Heart left ventricle (tissue), 16 donors: ENCODE results near the gene IDE. TPM values are rescaled to one million over a fixed set of nuclear protein-coding genes. Genes with fewer than 3 reads are reported as not detected.

Experiments
- ATAC-seq, 4 donors: fragments of 200-7000 bp; cut with Tn5 transposase; one replicate each; pipeline ENCODE4 v1.9.1; 2020 to 2022; ENCODE audit warnings: moderate library complexity in 4 of 4, mild to moderate bottlenecking in 3 of 4, moderate number of reproducible peaks in 1 of 4
- DNase-seq, 5 donors: peaks; one replicate each; pipeline ENCODE4 v3.0.0-alpha.2; 2020
- H3K27ac ChIP-seq, 12 donors: fragments of 200-600 bp; sonication (generic) in 4 of 12; one replicate each; pipeline versions ENCODE4 v1.5.0 to v1.8.0; 2016 to 2022; ENCODE audit warnings: mild to moderate bottlenecking in 2 of 12
- H3K27me3 ChIP-seq, 9 donors: fragments of 200-600 bp; sonication (generic) in 2 of 9; one replicate each; pipeline versions ENCODE4 v1.5.1 to v1.8.0; 2016 to 2022; ENCODE audit warnings: mild to moderate bottlenecking in 3 of 9
- H3K36me3 ChIP-seq, 9 donors: fragments of 200-600 bp; sonication (generic) in 2 of 9; one replicate each; pipeline versions ENCODE4 v1.5.0 to v1.8.0; 2018 to 2022; ENCODE audit warnings: mild to moderate bottlenecking in 2 of 9
- H3K4me1 ChIP-seq, 12 donors: fragments of 200-600 bp; sonication (generic) in 4 of 12; one replicate each; pipeline versions ENCODE4 v1.5.0 to v1.8.0; 2016 to 2022; ENCODE audit warnings: mild to moderate bottlenecking in 3 of 12
- H3K4me3 ChIP-seq, 12 donors: fragments of 200-600 bp; sonication (generic) in 4 of 12; one replicate each; pipeline versions ENCODE4 v1.5.0 to v1.8.0; 2017 to 2022; ENCODE audit warnings: mild to moderate bottlenecking in 9 of 12, moderate library complexity in 4 of 12
- H3K9me3 ChIP-seq, 12 donors: fragments of 200-600 bp; sonication (generic) in 4 of 12; one replicate each; pipeline versions ENCODE4 v1.5.0 to v1.8.0; 2016 to 2022; ENCODE audit warnings: mild to moderate bottlenecking in 1 of 12
- CTCF ChIP-seq, 12 donors: fragments of 200-600 bp; sonication (generic) in 4 of 12; IDR thresholded peaks; one replicate each; pipeline versions ENCODE4 v1.5.0 to v1.8.0; 2018 to 2022; ENCODE audit warnings: antibody characterized with exemption in 12 of 12, mild to moderate bottlenecking in 5 of 12
- POLR2A ChIP-seq, 2 donors: fragments of 450-650 bp; IDR thresholded peaks; one replicate each; pipeline ENCODE4 v1.6.1; 2017; ENCODE audit warnings: antibody characterized with exemption in 2 of 2, mild to moderate bottlenecking in 2 of 2, moderate library complexity in 2 of 2
- WGBS, 4 donors: extraction: QIAGEN DNeasy Blood & Tissue Kit in 2 of 4; methylation state at CpG; one replicate each; pipeline versions ENCODE4 v1.1.5 to v1.1.7; 2013 to 2018; 5-methylcytosine and 5-hydroxymethylcytosine counted together
- intact Hi-C, 10 donors: fragments of 100-400 bp; cut with DNase I; formaldehyde crosslinking; loops; one replicate each; pipeline versions ENCODE4 v1.11.1 to v1.14.2; 2022
- polyA plus RNA-seq, 2 donors: library from polyadenylated mRNA; stranded (reverse); fragments of 200-250 nt; gene quantifications; one replicate each; pipeline ENCODE4 v1.2.3, GENCODE V29; 2013
- total RNA-seq, 9 donors: library from RNA; depleted of rRNA in 2 of 9; stranded (reverse); fragments of >200 nt in 2 of 9; fragmentation: NEBNext Ultra II Directional in 3 of 9; extraction: Animal tissue kit (Norgen Biotek cat#: 25700) in 3 of 9; gene quantifications; one replicate each; pipeline versions ENCODE4 v1.1.0 to v1.2.4, GENCODE V29; 2016 to 2023
- donor health status: ischemic (EF 13 %, LVEDD 7.1; RV severe dilation, severe dysfunction).
- donor health status: healthy with polysubstance abuse.
- donor health status: DM: no; HTN: yes; CAD: no.
- donor health status: DM: no; HTN: no; CAD: no.
- donor health status: ischemic (EF 25% LVEDD 6.9; RV normal size, moderate dysfunction).
- donor health status: ischemic (EF 25% LVEDD 5.7; RV mildly dilated, moderate dysfunction).
- donor health status: healthy.
- donor health status: DM: yes; HTN: yes; CAD: no.
- donor health status: ischemic (EF 35%, LVEDD 5.7; RV mildly dilated, moderate dysfunction).
- donor health status: nonischemic (EF 11% LVEDD 7.7; RV severe dilation, severe dysfunction).
- donor health status: DM: yes; HTN: yes; CAD: no.
- donor health status: PGD.
- donor health status: ischemic (EF 29% LVEDD 5.4; RV normal size, mild dysfunction).
- donor health status: nonischemic (EF 23%, LVEDD 6.1; RV moderate dilation, normal function).

Gene IDE
- total and polyA plus RNA-seq, 11 donors: 11.7 to 51.3 (median 46.0) TPM

- no peak for TF ChIP-seq CTCF (IDR thresholded peaks at IDR 0.05)
- Histone ChIP-seq H3K27me3 (no peaks in the 10 kb centered on the region), H3K9me3 (no peaks in the 10 kb centered on the region), H3K27ac (peak overlapping the region in 1 of 12 donors; percentile 6), H3K4me3 (no peak overlapping the region), H3K4me1 (peaks cover 0 to 12% (median 0%) of the 10 kb centered on the region in 12 donors), H3K36me3 (peaks cover 2 to 98% (median 91%) of the 10 kb centered on the region in 9 donors)
- no peak for ATAC-seq
- intact Hi-C loops: no loop called here
- DNase-seq: no peak
Measured at GRCh38 chr10:92486637-92487036, 87.3 kb downstream of the IDE start.

DNA sequence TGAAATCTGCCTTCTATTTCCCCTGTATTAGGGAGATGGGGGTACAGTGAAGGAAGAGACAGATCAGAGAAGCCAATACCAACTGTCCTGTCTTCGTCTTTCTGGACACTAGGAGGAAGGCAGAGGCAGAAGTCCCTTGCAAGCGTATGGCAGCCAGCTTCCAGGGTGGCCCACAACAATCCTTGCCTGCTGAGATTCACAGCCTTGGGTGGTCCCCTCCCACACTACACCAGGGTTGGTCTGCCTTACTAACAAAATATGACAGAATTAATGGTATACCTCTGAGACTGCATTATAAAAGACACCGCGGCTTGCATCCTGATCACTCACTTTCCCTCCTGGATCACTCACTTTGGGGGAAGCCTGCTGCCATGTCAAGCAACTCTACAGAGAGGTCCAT is 90.4 kb downstream of the IDE start:
- DNase-seq: no peak

DNA sequence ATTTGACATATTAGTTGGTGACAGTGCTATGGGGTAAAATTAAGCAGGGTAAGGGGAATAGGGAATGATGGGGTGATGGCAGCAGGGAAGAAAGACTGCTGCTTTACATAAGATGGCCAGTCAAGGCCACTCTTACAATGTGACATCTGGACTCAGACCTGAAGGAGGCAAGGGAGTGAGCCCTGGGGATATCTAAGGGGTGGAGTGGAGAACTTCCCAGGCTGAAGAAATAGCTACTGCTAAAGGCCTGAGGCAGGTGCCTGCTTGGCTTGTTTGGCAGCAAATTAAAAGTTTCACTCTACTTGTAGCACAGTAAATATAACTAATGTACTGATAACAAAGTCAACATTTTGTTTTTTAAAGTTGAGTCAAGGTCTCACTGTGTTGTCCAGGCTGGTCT is 93.5 kb downstream of the IDE start:
- DNase-seq (no peak), ATAC-seq (no peak)
- TF ChIP-seq CTCF (IDR thresholded peaks at IDR 0.05) (no peak), POLR2A (IDR thresholded peaks at IDR 0.05) (no peak)
- Histone ChIP-seq H3K4me1 (no peaks in the 10 kb centered on the region), H3K9me3 (no peaks in the 10 kb centered on the region), H3K27ac (no peak overlapping the region), H3K4me3 (no peak overlapping the region), H3K36me3 (peaks cover 0 to 100% (median 89%) of the 10 kb centered on the region in 9 donors), H3K27me3 (no peaks in the 10 kb centered on the region)
- intact Hi-C loops: no loop called here

More for the DNA sequence above, 90.4 kb downstream of the IDE start:
- intact Hi-C loops: no loop called here
- Histone ChIP-seq H3K27ac (no peak overlapping the region), H3K27me3 (no peaks in the 10 kb centered on the region), H3K9me3 (no peaks in the 10 kb centered on the region), H3K4me3 (no peak overlapping the region), H3K4me1 (peaks cover 0 to 12% (median 0%) of the 10 kb centered on the region in 12 donors), H3K36me3 (peaks cover 0 to 100% (median 90%) of the 10 kb centered on the region in 9 donors)
- WGBS, 4 donors: 97 to 98% (median 97%) methylated on average over 4 of the region's 4 CpGs
- no peak for ATAC-seq
- TF ChIP-seq POLR2A (IDR thresholded peaks at IDR 0.05): no peak
- TF ChIP-seq CTCF (IDR thresholded peaks at IDR 0.05): no peak

- intact Hi-C loops: no loop called here
- ATAC-seq (peak; percentile 34 to 75 (median 60)), DNase-seq (peak in 1 of 5 donors; percentile 24)
- no peak for TF ChIP-seq POLR2A (IDR thresholded peaks at IDR 0.05)
- TF ChIP-seq CTCF (IDR thresholded peaks at IDR 0.05): no peak
- no peaks in the 10 kb centered on the region for H3K27me3 ChIP-seq
- H3K4me3 ChIP-seq: no peak overlapping the region
- no peak overlapping the region for H3K27ac ChIP-seq
- no peaks in the 10 kb centered on the region for H3K4me1 ChIP-seq
- H3K36me3 ChIP-seq: peaks cover 0 to 100% (median 89%) of the 10 kb centered on the region in 9 donors
- 64 to 76% (median 72%) methylated on average over 7 of the region's 7 CpGs for WGBS, 4 donors
- H3K9me3 ChIP-seq: no peaks in the 10 kb centered on the region
Measured at GRCh38 chr10:92479547-92479946, 94.3 kb downstream of the IDE start.
